Upper lobe of left lung (tissue), 4 donors: ENCODE data around the gene SLC25A24.

ENCODE experiments used
- POLR2A ChIP-seq, 4 donors: fragments of 450-650 bp; IDR thresholded peaks; one replicate each; pipeline ENCODE4 v1.5.1; 2016 to 2017; ENCODE audit warnings: antibody characterized with exemption in 4 of 4, mild to moderate bottlenecking in 2 of 4
- TF ChIP-seq, protein P1 (sequence below), 6 experiments: fragments of 450-650 bp in 4 of 6; fragments of 200-600 bp in 2 of 6; sonication (generic) in 2 of 6; IDR thresholded peaks; one replicate each; pipeline ENCODE4 v1.5.1; 2016 to 2019; ENCODE audit warnings: antibody characterized with exemption in 6 of 6

DNA sequence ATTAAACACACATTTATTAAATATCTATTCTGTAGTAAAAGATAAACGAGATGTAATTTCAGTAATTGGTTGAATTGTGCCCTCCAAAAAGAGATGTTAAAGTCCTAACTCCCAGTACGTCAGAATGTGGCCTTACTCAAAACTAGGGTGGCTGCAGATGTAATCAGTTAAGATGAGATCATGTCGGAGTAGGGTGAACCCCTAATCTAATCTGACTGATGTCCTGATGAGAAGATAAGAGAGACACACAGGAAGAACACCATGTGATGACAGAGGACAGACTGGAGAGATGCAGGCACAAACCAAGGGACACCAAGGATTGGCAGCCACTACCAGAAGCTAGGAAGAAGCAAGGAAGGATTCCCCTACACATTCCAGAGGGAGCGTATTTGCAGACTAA is 104.1 kb downstream of the SLC25A24 start:
- TF ChIP-seq POLR2A (IDR thresholded peaks at IDR 0.05) = no peak
- TF ChIP-seq, protein P1, sequence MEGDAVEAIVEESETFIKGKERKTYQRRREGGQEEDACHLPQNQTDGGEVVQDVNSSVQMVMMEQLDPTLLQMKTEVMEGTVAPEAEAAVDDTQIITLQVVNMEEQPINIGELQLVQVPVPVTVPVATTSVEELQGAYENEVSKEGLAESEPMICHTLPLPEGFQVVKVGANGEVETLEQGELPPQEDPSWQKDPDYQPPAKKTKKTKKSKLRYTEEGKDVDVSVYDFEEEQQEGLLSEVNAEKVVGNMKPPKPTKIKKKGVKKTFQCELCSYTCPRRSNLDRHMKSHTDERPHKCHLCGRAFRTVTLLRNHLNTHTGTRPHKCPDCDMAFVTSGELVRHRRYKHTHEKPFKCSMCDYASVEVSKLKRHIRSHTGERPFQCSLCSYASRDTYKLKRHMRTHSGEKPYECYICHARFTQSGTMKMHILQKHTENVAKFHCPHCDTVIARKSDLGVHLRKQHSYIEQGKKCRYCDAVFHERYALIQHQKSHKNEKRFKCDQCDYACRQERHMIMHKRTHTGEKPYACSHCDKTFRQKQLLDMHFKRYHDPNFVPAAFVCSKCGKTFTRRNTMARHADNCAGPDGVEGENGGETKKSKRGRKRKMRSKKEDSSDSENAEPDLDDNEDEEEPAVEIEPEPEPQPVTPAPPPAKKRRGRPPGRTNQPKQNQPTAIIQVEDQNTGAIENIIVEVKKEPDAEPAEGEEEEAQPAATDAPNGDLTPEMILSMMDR (IDR thresholded peaks at IDR 0.05) = no peak
